ENCODE measurements around the gene PGAP3. TPM values are rescaled to one million over a fixed set of nuclear protein-coding genes. Genes with fewer than 3 reads are reported as not detected.

Gene PGAP3
- polyA plus RNA-seq, 3 donors: 8.3 to 19.3 (median 9.2) TPM

- no peak for DNase-seq
- Histone ChIP-seq H3K36me3 (replicated peaks in 1 of 2; ENCODE audit: control insufficient read depth in 1 of 2, insufficient read depth in 2 of 2, low read length in 2 of 2) (peaks cover 37 to 44% of the 10 kb centered on the region in 2 donors), H3K27ac (ENCODE audit: low read depth in 1 of 2, low read length in 2 of 2) (no peak overlapping the region), H3K4me1 (ENCODE audit: control insufficient read depth in 1 of 2, insufficient read depth in 2 of 2, low read length in 2 of 2) (peaks cover 21% of the 10 kb centered on the region in 2 donors), H3K27me3 (ENCODE audit: control insufficient read depth in 2 of 2, insufficient read depth in 2 of 2, low read length in 2 of 2) (peaks cover 13 to 29% of the 10 kb centered on the region in 2 donors), H3K9me3 (replicated peaks in 1 of 2; ENCODE audit: control insufficient read depth in 1 of 2, insufficient read depth in 1 of 2, low read length in 2 of 2) (peaks cover 0 to 11% of the 10 kb centered on the region in 2 donors), H4K20me1 (ENCODE audit: insufficient read depth, low read length) (peaks cover 22% of the 10 kb centered on the region), H2AFZ (ENCODE audit: insufficient read depth, low read depth, low read length, poor library complexity, severe bottlenecking) (no peak overlapping the region), H3K4me2 (replicated peaks; ENCODE audit: extremely low read depth, low read length, poor library complexity, severe bottlenecking) (no peak overlapping the region), H3K79me2 (ENCODE audit: insufficient read depth, low read length) (no peaks in the 10 kb centered on the region), H3K4me3 (replicated peaks in 1 of 3; ENCODE audit: low read depth in 2 of 3, low read length in 3 of 3) (no peak overlapping the region), H3K9ac (ENCODE audit: insufficient read depth, low read length, poor library complexity, severe bottlenecking) (no peak overlapping the region)
- Mint-ChIP-seq H3K36me3 (peaks cover 34 to 46% of the 10 kb centered on the region in 2 donors), H3K27ac (no peak overlapping the region), H3K9me3 (peaks cover 0 to 14% (median 3%) of the 10 kb centered on the region in 7 donors), H3K27me3 (ENCODE audit: low read depth in 3 of 3) (peaks cover 24 to 41% (median 33%) of the 10 kb centered on the region in 3 donors), H3K4me1 (peaks cover 19% of the 10 kb centered on the region), H3K4me3 (no peak overlapping the region)
- TF ChIP-seq CTCF (IDR thresholded peaks at IDR 0.05): no peak
- intact Hi-C loops (cut with micrococcal nuclease): no loop called here
- WGBS (ENCODE audit: insufficient coverage): 94% methylated on average over 17 of the region's 22 CpGs
Observed at GRCh38 chr17:39662551-39663339, 25.1 kb downstream of the PGAP3 start.

GRCh38 chr17:39661744-39662541 lies 25.9 kb downstream of the PGAP3 start:
- peaks cover 0 to 9% of the 10 kb centered on the region in 2 donors for H3K9me3 ChIP-seq (replicated peaks in 1 of 2; ENCODE audit: control insufficient read depth in 1 of 2, insufficient read depth in 1 of 2, low read length in 2 of 2)
- H3K9ac ChIP-seq (ENCODE audit: insufficient read depth, low read length, poor library complexity, severe bottlenecking): no peak overlapping the region
- WGBS (ENCODE audit: insufficient coverage): 91% methylated on average over 7 of the region's 8 CpGs
- H2AFZ ChIP-seq (ENCODE audit: insufficient read depth, low read depth, low read length, poor library complexity, severe bottlenecking): no peak overlapping the region
- H3K79me2 ChIP-seq (ENCODE audit: insufficient read depth, low read length): no peaks in the 10 kb centered on the region
- Mint-ChIP-seq H3K9me3 (peaks cover 0 to 10% (median 3%) of the 10 kb centered on the region in 7 donors), H3K27me3 (ENCODE audit: low read depth in 3 of 3) (peaks cover 21 to 32% (median 27%) of the 10 kb centered on the region in 3 donors), H3K36me3 (peaks cover 38 to 54% of the 10 kb centered on the region in 2 donors), H3K4me3 (no peak overlapping the region), H3K27ac (no peak overlapping the region), H3K4me1 (peaks cover 18% of the 10 kb centered on the region)
- peaks cover 27% of the 10 kb centered on the region for H4K20me1 ChIP-seq (ENCODE audit: insufficient read depth, low read length)
- peaks cover 9 to 21% of the 10 kb centered on the region in 2 donors for H3K27me3 ChIP-seq (ENCODE audit: control insufficient read depth in 2 of 2, insufficient read depth in 2 of 2, low read length in 2 of 2)
- H3K36me3 ChIP-seq (replicated peaks in 1 of 2; ENCODE audit: control insufficient read depth in 1 of 2, insufficient read depth in 2 of 2, low read length in 2 of 2): peaks cover 43 to 52% of the 10 kb centered on the region in 2 donors
- no peak overlapping the region for H3K4me2 ChIP-seq (replicated peaks; ENCODE audit: extremely low read depth, low read length, poor library complexity, severe bottlenecking)
- intact Hi-C loops (cut with micrococcal nuclease): no loop called here
- H3K4me3 ChIP-seq (replicated peaks in 1 of 3; ENCODE audit: low read depth in 2 of 3, low read length in 3 of 3): no peak overlapping the region
- H3K4me1 ChIP-seq (ENCODE audit: control insufficient read depth in 1 of 2, insufficient read depth in 2 of 2, low read length in 2 of 2): peaks cover 16 to 17% of the 10 kb centered on the region in 2 donors
- H3K27ac ChIP-seq (ENCODE audit: low read depth in 1 of 2, low read length in 2 of 2): no peak overlapping the region
- no peak for TF ChIP-seq CTCF (IDR thresholded peaks at IDR 0.05)
- DNase-seq: no peak

Measured in CD14-positive monocyte (primary cell).